GM12865 (cell line): ENCODE data around the gene DCHS1.

Source experiments
- DNase-seq: peaks from one replicate; pipeline ENCODE4 v3.0.0; 2010; ENCODE audit warnings: low read depth
- H3K4me3 ChIP-seq: 2 replicates; pipeline ENCODE4 v1.5.1; 2011; ENCODE audit warnings: mild to moderate bottlenecking, low read depth, low read length, control low read depth
- TF ChIP-seq, protein P1 (sequence below): IDR thresholded peaks from 2 replicates; pipeline ENCODE4 v1.5.1; 2011; ENCODE audit warnings: low read length, control low read depth, low read depth, inconsistent platforms; ENCODE audit not compliant: insufficient read depth; ENCODE audit errors: missing control alignments

DCHS1 gene

DNA sequence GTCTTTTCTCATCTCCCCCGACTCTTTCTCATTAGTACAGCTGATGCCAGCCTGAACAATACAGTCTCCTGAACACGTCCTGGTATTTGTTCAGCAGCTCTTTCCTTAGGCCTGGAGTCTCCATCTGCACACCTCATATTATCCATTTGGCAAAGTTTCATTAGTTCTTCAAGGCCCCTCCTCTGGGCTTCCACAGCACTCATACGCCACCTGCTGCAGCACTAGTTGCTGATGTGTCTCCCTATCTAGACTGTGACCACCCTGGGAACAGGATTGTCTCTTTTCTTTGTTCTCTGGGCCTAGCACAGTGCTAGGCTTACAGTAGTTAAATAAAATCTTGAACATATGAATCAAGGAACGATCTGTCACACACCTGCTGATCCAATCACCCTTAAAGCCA is 17.2 kb downstream of the DCHS1 start:
- no peak overlapping the region for H3K4me3 ChIP-seq
- TF ChIP-seq, protein P1, sequence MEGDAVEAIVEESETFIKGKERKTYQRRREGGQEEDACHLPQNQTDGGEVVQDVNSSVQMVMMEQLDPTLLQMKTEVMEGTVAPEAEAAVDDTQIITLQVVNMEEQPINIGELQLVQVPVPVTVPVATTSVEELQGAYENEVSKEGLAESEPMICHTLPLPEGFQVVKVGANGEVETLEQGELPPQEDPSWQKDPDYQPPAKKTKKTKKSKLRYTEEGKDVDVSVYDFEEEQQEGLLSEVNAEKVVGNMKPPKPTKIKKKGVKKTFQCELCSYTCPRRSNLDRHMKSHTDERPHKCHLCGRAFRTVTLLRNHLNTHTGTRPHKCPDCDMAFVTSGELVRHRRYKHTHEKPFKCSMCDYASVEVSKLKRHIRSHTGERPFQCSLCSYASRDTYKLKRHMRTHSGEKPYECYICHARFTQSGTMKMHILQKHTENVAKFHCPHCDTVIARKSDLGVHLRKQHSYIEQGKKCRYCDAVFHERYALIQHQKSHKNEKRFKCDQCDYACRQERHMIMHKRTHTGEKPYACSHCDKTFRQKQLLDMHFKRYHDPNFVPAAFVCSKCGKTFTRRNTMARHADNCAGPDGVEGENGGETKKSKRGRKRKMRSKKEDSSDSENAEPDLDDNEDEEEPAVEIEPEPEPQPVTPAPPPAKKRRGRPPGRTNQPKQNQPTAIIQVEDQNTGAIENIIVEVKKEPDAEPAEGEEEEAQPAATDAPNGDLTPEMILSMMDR: no peak
- no peak for DNase-seq

DNA sequence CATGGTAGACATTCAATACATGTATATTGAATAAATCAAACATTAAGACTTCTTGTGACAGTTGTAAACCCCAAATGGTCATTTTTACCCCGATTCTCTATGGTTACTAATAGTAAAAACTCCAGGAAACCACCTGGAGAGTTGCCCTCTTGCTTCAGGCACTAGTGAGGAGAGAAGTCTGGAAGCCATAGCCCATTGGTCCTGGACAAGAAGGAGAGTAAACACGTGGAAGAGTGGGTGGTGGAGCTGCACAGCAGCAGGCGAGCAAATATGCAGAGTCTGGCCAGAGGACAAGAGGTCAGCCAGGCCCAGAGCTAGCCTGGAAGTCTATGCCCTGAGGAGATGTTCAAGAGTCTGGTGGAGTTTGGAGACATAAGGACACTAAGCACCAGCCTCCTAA is 17.7 kb downstream of the DCHS1 start:
- DNase-seq: no peak
- H3K4me3 ChIP-seq: no peak overlapping the region

DNA sequence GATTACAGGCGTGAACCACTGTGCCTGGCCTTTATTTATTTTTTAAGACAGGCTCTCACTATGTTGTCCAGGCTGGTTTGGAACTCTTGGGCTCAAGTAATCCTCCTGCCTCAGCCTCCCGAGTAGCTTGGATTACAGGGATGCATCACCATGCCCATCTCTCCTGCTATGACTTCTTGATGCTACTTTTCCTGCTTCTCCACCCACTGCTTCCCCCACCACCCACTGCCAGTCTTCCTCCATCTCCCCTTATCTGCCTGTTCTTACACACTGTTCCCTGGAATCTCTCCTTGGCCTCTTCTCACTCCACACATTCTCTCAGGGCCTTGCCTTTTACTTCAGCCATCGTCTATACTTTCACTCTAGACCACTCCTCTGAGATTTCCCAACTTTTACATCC is 19.1 kb downstream of the DCHS1 start:
- TF ChIP-seq, protein P1: no peak
- no peak for DNase-seq

More for the DNA sequence above, 17.7 kb downstream of the DCHS1 start:
- TF ChIP-seq, protein P1: no peak

DNA sequence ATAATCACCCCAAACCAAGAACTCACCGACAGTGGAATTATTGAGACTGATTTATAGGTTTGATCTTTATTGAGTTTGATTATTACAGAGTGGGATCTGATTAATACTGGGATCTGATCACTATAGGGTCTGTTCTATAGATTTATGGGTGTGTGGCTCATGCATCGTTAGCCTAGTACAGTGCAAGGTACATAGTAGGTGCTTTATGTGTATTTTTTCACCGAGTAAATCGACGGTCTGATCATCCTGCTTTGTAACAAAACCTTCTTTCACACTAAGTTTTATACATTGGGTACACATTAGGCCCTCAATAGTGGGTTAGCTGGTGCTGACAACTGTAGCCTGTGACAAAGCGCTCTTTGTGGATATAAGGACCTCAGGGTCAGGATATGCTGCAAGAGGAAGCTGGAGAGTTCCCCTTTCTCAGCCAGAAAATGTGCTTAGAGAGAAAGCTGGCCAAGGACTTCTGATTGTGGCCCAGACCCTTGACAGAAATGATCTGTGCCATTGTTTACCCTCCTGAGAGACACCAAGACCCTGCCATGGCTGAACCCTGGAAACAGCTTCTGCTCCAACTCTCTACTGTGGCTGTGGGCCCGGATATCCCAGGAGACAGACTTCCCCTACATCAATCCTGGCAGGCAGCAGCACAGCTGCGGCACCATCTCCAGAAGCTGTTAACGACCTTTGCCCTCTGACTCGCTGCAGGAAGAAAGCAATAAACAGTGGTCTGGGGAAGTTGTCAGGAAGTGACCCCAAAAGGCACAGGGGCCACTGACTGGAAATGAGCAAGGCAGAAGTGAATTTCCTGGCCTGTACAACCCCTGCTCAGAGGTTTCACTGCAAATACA is 20.3 kb downstream of the DCHS1 start:
- no peak overlapping the region for H3K4me3 ChIP-seq
- DNase-seq: no peak
- TF ChIP-seq, protein P1: no peak

More for the DNA sequence above, 19.1 kb downstream of the DCHS1 start:
- H3K4me3 ChIP-seq: no peak overlapping the region

DNA sequence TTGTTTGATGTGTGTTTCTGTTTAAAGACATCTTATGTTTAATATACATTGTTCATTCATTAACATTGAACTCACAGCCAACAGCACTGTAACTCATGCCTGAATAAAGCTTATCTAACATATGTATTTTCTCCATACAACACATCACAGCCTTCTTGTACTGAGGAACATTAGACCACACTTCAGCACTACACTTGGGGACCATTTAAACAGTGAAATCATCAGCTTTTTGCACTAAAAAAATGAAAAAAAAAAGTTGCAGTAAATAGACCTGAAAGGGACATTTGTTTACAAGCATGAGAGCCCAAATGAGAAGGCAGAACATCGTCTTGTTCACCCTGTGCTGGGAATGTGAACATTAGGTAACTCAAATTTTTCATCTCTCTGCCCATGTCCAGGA is 21.1 kb downstream of the DCHS1 start:
- TF ChIP-seq, protein P1: no peak
- H3K4me3 ChIP-seq: no peak overlapping the region
- no peak for DNase-seq

DNA sequence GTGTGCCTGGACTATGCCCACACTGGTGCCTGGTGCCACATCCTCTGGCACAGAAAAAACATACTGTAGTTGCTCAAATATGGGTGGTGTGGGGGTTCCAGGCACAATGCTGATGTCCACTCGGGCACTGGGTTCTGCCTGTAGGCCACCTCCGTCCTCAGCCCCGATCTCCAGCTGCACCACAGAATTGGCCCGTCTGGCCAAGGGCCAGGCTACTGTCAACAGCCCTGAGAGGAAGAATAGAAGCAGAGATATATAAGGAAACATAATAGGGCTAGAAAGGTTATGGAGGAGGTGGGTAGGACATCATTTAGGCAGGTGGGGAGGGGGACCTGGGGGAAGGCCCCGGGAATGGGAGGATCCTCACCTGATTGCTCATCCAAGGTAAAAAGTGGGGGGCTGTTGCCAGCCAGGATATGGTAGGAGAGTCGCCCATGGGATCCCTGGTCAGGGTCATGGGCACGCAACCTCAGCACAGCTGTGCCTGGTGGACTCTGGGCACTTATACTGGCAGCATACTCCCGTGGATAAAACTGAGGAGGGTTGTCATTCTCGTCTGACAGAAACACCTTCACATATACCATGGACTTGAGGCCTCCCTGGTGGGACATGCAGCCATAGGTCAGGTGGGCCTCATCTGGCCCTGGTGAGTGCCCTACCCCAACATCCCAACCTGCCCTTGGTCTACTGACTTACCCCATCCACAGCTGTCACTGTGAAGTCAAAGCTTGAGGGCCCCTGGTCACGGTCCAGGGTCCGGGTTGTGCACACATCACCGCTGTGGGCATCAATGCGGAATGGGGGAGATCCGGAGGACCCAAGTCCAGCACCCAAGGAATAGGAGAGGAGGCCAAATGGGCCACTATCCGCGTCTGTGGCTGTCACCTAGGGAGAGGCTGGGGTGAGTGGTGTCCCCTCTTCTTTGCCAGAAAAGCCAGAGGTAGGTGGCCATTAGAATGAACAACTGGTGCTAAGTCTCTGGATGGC is 21.9 kb downstream of the DCHS1 start:
- no peak overlapping the region for H3K4me3 ChIP-seq
- no peak for DNase-seq
- TF ChIP-seq, protein P1: no peak
